Measurements from ENCODE around the gene VAPA. TPM values are rescaled to one million over a fixed set of nuclear protein-coding genes. Genes with fewer than 3 reads are reported as not detected.

The VAPA gene
- total RNA-seq, 4 donors from 2014 or later, result 188 to 221 (median 209) TPM

- DNase-seq (ENCODE audit: low spot score in 2 of 2), result no peak
- 89 to 92% methylated on average over 5 of the region's 5 CpGs for WGBS, 2 donors
- TF ChIP-seq POLR2A (IDR thresholded peaks at IDR 0.05), result no peak
- TF ChIP-seq, protein P1, sequence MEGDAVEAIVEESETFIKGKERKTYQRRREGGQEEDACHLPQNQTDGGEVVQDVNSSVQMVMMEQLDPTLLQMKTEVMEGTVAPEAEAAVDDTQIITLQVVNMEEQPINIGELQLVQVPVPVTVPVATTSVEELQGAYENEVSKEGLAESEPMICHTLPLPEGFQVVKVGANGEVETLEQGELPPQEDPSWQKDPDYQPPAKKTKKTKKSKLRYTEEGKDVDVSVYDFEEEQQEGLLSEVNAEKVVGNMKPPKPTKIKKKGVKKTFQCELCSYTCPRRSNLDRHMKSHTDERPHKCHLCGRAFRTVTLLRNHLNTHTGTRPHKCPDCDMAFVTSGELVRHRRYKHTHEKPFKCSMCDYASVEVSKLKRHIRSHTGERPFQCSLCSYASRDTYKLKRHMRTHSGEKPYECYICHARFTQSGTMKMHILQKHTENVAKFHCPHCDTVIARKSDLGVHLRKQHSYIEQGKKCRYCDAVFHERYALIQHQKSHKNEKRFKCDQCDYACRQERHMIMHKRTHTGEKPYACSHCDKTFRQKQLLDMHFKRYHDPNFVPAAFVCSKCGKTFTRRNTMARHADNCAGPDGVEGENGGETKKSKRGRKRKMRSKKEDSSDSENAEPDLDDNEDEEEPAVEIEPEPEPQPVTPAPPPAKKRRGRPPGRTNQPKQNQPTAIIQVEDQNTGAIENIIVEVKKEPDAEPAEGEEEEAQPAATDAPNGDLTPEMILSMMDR (IDR thresholded peaks at IDR 0.05), result no peak
Observed at GRCh38 chr18:9982711-9983110, 68.9 kb downstream of the VAPA start.

DNA sequence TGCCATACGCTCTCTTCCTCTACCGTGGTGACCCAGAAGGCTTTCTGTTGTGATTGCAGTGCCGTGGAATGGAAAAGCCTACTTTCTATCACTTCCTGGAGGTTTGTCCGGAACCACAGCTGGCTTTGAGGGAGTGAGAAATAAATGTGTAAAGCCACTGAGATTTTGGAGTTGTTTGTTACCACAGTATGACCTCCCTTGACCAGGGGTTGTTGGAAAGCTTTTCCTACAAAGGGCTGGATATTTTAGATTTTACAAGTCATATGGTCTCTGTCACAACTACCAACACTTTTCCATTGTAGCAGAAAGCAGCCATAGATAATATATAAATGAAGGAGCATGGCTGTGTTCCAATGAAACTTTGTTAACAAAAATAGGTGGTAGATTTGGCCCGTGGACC is 70.3 kb downstream of the VAPA start:
- TF ChIP-seq POLR2A (IDR thresholded peaks at IDR 0.05), result no peak
- TF ChIP-seq, protein P1 (IDR thresholded peaks at IDR 0.05), result no peak
- DNase-seq (ENCODE audit: low spot score in 2 of 2), result no peak
- intact Hi-C loops (cut with DNase I; ENCODE audit: low total_unique reads), result no loop called here
- H3K4me3 ChIP-seq (ENCODE audit: low read depth, poor library complexity, severe bottlenecking), result no peak overlapping the region
- 76 to 79% methylated on average over 5 of the region's 5 CpGs for WGBS, 2 donors

More at GRCh38 chr18:9982711-9983110, 68.9 kb downstream of the VAPA start:
- intact Hi-C loops (cut with DNase I; ENCODE audit: low total_unique reads), result no loop called here
- H3K4me3 ChIP-seq (ENCODE audit: low read depth, poor library complexity, severe bottlenecking), result no peak overlapping the region

GRCh38 chr18:9985641-9986040 is 71.8 kb downstream of the VAPA start:
- TF ChIP-seq POLR2A (IDR thresholded peaks at IDR 0.05), result no peak
- 90 to 96% methylated on average over 4 of the region's 4 CpGs for WGBS, 2 donors
- intact Hi-C loops (cut with DNase I; ENCODE audit: low total_unique reads), result no loop called here
- no peak overlapping the region for H3K4me3 ChIP-seq (ENCODE audit: low read depth, poor library complexity, severe bottlenecking)
- no peak for DNase-seq (ENCODE audit: low spot score in 2 of 2)

DNA sequence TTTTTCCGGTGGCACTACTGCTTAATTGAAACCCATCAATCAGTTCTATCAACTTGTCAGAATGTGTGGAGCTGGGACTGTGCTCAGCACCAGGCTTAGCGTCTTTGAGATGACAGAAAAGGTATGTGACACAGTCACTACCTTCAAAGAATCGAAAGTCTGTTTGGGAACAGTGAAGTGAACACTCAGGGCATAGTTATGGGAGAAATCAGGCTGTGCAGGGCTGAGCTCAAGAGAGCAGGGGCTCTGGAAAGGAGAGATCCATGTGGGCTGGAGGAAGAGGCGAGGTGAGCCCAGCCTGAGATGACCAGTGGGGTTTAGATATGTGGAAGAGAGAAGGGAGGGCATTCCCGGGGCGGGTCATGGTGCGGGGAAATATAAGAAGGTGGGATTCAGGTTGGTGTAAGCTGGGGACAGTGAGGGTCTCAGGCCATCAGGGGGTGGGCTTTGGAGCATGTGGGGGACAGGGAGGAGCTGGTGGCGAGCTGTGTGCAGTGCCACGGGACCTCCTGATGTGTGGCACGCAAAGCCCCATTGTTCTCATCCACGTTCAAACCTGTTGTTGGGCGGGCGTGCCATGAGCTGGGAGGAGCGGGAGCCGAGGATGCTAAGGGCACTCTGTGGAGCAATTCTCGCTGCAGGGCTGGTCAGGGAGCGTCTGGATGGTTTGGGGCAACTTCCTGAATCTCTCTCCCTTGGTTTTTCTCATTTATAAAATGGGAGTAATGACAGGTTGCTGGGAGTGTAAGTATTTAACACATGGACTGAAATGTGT is 72.5 kb downstream of the VAPA start:
- intact Hi-C loops (cut with DNase I; ENCODE audit: low total_unique reads), result no loop called here
- no peak for DNase-seq (ENCODE audit: low spot score in 2 of 2)
- H3K4me3 ChIP-seq (ENCODE audit: low read depth, poor library complexity, severe bottlenecking), result no peak overlapping the region
- TF ChIP-seq, protein P1 (IDR thresholded peaks at IDR 0.05), result no peak
- no peak for TF ChIP-seq POLR2A (IDR thresholded peaks at IDR 0.05)
- WGBS, 2 donors, result 68 to 78% methylated on average over 17 of the region's 17 CpGs

- DNase-seq (ENCODE audit: low spot score in 2 of 2), result no peak
- no peak overlapping the region for H3K4me3 ChIP-seq (ENCODE audit: low read depth, poor library complexity, severe bottlenecking)
- TF ChIP-seq, protein P1 (IDR thresholded peaks at IDR 0.05), result no peak
- TF ChIP-seq POLR2A (IDR thresholded peaks at IDR 0.05), result no peak
- 51 to 64% methylated on average over 8 of the region's 8 CpGs for WGBS, 2 donors
- intact Hi-C loops (cut with DNase I; ENCODE audit: low total_unique reads), result no loop called here
Observed at GRCh38 chr18:9987345-9987744, 73.5 kb downstream of the VAPA start.

GRCh38 chr18:9987931-9988330 is 74.1 kb downstream of the VAPA start:
- no peak overlapping the region for H3K4me3 ChIP-seq (ENCODE audit: low read depth, poor library complexity, severe bottlenecking)
- intact Hi-C loops (cut with DNase I; ENCODE audit: low total_unique reads), result no loop called here
- TF ChIP-seq, protein P1 (IDR thresholded peaks at IDR 0.05), result no peak
- TF ChIP-seq POLR2A (IDR thresholded peaks at IDR 0.05), result no peak
- WGBS, 2 donors, result 74 to 97% methylated on average over 9 to 12 of the region's 12 CpGs
- DNase-seq (ENCODE audit: low spot score in 2 of 2), result no peak

All from lower leg skin (tissue), 4 donors.